22Rv1 (cell line): Measurements from ENCODE around the gene TREM2.

Experiments used
- H3K27ac ChIP-seq: fragments of 450-650 bp; 2 replicates; pipeline ENCODE4 v1.5.1; 2017
- ZFX ChIP-seq: fragments of 450-650 bp; IDR thresholded peaks from 2 replicates; pipeline ENCODE4 v1.6.1; 2017; ENCODE audit warnings: antibody characterized with exemption, borderline replicate concordance
- TF ChIP-seq, protein P1 (sequence below): fragments of 450-650 bp; IDR thresholded peaks from 2 replicates; pipeline ENCODE4 v1.5.1; 2017; ENCODE audit warnings: mild to moderate bottlenecking

The TREM2 gene

DNA sequence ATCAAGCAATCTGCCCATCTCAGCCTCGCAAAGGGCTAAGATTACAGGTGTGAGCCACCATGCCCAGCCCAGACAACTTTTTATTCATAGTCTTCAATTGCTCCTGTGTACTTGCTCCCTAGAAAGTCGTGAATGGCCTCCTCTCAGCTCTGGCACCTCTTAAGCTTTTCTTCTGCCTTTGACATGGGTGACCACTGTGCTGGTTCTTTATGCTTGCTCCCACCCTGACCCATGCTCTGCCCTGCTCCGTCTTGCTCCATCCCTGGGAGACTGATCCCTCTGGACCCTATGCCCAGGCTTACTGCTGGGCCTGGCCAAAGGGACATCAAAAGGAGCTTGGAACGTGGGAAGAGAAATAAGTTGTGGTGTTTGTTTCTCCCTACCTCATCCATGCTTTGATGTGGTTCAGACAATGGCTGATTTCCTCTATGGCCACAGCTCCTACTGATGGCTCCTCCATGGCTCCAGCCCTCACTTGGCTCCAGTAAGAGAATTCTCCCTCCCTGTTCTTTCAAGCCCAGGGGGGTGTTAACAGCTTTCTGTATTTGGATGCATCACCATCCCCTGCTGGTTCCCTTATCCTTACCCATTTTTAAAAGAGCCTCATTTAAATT, 7.7 kb upstream of the TREM2 start:
- TF ChIP-seq, protein P1, sequence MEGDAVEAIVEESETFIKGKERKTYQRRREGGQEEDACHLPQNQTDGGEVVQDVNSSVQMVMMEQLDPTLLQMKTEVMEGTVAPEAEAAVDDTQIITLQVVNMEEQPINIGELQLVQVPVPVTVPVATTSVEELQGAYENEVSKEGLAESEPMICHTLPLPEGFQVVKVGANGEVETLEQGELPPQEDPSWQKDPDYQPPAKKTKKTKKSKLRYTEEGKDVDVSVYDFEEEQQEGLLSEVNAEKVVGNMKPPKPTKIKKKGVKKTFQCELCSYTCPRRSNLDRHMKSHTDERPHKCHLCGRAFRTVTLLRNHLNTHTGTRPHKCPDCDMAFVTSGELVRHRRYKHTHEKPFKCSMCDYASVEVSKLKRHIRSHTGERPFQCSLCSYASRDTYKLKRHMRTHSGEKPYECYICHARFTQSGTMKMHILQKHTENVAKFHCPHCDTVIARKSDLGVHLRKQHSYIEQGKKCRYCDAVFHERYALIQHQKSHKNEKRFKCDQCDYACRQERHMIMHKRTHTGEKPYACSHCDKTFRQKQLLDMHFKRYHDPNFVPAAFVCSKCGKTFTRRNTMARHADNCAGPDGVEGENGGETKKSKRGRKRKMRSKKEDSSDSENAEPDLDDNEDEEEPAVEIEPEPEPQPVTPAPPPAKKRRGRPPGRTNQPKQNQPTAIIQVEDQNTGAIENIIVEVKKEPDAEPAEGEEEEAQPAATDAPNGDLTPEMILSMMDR: no peak
- no peak for TF ChIP-seq ZFX
- no peak overlapping the region for H3K27ac ChIP-seq

DNA sequence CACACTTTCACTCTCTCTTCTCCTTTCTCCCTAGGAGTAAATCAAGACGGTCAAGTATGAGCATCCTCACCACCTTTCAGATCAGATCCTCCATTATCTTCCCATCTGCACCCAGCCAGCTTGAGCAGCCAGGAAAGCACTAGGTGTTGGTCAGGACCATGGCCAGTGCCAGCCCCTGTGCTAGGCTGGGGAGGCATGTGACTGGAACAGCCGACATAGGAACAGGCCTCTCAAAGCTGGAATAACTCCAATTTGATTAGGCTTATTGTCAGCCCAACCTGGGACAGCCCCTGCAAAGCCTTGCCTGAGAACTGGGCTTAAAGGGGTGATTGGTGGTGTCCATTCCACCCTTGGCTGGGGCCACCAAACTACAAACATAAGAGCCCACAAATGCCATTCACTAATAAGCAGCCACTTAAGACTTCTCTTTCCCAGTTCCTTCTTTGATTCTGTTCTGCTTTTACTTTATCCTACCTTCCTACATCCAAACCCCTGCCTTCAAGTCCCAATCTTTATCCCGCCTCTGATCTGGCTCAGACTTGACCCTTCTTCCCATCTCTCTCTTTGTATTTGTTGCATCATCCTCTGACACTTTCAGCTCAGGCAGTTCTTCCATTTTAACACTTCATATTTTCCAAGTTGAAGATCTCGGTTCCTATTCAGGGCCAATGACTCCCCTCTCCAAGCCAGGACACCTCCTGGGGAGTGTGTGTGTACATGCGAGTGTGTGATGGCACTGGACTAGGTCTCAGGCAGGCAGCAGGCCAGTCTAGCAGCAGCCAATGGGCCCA, 4.5 kb upstream of the TREM2 start:
- TF ChIP-seq ZFX: no peak
- TF ChIP-seq, protein P1: no peak
- H3K27ac ChIP-seq: no peak overlapping the region

DNA sequence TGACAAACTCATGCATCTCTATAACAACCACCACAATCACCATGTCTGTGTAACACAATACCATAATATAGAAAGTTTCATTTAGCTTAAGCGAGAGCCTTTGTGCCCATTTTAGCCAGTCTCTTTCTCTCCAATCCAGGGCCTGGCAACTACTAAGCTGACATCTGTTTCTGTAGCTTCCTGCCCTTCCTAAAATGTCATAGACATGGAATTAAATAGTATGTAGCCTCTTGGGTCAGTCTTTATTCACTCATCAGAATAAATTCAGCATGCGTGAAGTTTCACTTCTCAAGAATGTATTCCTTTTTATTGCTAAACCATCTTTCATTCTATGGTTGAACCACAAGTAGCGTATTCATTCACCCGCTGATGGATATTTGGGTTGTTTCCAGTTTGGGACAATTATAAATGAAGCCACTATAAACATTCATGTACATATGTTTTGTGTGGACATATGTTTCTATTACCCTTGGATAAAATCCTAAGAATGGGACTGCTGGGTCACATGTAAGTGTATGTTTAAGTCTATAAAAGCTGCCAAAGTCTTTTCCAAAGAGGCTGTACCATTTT, 1.7 kb upstream of the TREM2 start:
- TF ChIP-seq ZFX: no peak
- TF ChIP-seq, protein P1: no peak
- no peak overlapping the region for H3K27ac ChIP-seq

DNA sequence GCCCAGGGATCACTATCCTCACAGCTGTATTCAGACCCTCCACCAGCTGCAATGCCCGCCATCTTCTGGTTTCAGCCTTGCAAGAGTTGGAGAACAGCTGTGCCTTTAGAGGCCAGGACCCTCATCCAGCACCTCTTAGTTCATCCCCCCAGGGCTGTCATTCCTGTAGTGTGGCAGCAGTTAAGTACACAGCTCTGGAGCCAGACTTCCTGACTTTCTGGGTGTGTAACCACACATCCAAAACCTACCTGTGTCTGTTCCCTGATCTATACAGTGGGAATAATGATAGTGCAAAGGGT, 452 bp upstream of the TREM2 start:
- no peak for TF ChIP-seq ZFX
- TF ChIP-seq, protein P1: no peak
- no peak overlapping the region for H3K27ac ChIP-seq

DNA sequence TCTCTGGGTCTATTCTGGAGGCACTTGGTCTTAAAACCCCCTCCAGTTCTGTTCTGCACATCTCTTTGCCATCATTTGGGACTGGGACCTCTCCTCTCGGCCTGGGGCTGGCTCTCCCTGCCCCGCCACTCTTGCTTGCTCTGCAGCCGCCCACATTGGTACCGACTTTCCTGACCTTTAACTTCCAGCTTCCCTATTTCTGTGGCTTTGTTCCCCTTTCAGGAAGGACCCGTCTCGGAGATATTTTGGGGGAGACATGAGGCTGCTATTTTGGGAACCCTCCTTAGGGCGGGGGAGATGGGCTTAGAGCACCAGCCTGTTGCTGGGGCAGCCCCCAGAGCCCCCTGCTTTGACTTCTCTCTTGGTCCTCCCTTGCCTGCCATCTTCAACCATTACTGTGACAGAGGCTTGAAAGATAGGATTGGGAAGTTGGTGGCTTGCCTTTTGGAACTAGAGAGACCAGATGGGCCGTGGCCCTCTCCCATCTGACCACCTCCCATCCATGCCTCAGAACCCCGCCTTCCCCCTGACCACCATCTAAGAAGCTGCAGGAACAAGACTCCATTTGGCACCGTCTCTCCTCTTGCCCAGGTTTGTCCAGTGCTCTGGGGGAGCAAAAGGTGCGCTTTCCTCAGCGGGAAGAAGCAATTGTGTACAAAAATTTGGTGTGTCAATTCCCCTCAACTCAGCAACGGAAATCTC, 914 bp downstream of the TREM2 start:
- TF ChIP-seq, protein P1: no peak
- no peak for TF ChIP-seq ZFX
- H3K27ac ChIP-seq: no peak overlapping the region

DNA sequence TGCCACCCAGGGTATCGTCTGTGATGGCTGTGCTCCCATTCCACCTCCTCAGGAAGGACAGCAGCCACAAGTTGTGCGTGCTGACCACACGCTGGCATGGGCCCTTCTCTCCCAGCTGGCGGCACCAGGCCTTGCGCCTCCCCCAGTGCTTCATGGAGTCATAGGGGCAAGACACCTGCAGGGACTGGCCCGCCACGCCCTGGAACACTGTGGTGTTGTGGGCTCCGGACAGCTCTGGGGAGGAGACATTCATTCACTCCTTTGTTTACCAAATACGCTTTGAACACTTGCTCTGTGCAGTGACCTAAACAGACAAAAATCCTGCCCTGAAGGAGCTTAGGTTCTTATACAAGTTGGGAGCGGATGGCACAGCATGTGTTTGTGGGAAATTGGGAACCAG, 1.5 kb downstream of the TREM2 start:
- H3K27ac ChIP-seq: no peak overlapping the region
- TF ChIP-seq, protein P1: no peak
- no peak for TF ChIP-seq ZFX

DNA sequence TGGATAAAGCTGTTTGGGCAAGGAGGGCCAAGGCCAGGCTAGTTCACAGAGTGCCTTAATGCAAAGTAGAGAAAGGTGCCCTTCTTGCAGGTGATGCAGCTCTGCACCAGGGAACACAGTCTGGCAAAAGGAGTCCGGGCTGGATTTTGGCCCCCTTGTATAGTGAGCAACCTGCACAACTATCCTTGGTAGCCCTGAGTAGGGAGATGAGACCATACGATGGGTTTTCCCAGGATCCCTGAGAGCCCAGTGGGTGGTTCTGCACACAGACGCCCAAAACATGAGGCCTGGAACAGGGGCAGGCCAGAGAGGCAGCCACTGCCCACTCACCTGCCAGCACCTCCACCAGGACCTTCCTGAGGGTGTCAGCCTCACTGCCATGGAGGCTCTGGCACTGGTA, 2.0 kb downstream of the TREM2 start:
- TF ChIP-seq ZFX: no peak
- TF ChIP-seq, protein P1: no peak
- H3K27ac ChIP-seq: no peak overlapping the region
